DMS114 treated with DMSO at 0.1 percent for 48 hours (cell line): ENCODE data around the gene SEMA3B.
"Not testable (repeated sequence)": the region's sequence is repeated elsewhere in the genome, so short reads cannot be mapped to it uniquely, and the experiment has no call there.

Experiments
- DNase-seq: peaks from one replicate; lab custom pipeline; 2025; ENCODE audit not compliant: unreplicated experiment; lab: John Stamatoyannopoulos, UW

Gene SEMA3B

DNA sequence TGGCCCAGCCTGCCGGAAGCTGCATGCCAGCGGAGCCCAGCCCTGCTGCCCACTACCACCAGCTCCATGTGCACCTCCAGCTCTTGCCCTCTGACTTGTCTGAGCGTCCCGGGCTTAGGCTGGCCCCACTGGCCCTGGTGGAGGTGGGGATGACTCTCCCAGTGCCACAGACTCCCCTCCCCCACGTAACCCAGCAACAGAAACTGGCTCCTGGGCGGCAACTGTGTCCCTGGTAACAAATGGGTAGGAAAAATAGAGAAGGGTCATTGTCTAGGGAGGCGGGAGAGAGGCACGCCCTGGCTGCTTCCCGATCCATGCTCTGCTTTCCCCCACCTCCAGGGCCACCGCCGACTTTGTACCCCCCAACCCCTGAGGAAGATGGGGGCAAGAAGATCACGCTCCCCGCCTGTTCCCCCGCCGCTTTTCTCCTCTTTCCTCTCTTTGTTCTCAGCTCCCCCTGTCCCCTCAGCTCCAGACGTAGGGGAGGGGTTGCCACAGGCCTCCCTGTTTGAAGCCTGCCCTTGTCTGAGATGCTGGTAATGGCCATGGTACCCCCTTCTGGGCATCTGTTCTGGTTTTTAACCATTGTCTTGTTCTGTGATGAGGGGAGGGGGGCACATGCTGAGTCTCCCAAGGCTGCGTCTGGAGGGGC lies 10.8 kb upstream of the SEMA3B start:
- no peak for DNase-seq

DNA sequence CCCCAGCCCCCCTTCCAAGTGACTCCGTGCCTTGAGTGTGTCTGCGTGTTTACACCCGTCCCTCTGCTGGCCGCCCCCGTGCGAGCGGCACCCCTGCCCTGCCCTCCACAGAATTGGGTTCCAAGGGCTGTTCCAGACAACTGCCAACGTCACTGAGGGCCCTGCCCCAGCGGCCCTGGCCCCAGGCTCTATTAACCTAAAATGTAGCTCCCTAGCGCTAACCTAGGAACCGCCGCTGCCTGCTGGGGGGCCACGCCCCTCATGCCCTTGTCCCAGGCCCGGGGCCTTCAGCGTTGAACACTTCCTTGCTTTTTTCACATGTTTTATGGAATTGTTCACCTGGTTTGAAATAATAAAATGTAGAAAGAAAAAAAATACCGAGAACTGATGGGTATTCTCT lies 10.0 kb upstream of the SEMA3B start:
- no peak for DNase-seq

DNA sequence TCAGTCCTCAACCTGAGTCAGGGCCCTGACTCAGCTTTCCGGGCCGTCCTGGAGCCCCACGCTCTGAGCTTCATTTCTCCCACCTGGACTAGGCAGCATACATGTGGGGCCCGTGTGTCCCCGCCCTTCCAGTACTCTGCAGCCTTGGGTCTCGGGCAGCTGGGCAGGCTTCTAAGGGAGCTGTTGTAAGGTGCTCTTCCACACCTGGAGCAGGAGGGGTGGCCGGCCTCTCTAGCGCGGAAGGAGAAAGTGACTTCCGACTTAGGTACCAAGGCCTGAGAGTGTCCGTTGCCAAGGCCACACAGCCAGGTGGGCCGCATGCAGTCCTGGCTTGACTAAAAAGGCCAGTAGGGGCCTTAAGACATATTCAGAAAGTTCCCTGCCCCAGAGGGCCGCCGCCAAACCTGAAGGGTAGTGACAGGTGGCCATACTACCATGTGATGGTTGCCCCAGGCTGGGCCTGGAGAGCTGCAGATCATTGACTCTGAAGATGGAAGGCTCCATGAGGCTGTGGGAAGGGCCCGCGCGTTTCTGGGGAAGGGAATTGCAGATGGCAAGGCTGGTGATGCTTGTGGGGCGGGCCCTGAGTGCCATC lies 9.4 kb upstream of the SEMA3B start:
- no peak for DNase-seq

DNA sequence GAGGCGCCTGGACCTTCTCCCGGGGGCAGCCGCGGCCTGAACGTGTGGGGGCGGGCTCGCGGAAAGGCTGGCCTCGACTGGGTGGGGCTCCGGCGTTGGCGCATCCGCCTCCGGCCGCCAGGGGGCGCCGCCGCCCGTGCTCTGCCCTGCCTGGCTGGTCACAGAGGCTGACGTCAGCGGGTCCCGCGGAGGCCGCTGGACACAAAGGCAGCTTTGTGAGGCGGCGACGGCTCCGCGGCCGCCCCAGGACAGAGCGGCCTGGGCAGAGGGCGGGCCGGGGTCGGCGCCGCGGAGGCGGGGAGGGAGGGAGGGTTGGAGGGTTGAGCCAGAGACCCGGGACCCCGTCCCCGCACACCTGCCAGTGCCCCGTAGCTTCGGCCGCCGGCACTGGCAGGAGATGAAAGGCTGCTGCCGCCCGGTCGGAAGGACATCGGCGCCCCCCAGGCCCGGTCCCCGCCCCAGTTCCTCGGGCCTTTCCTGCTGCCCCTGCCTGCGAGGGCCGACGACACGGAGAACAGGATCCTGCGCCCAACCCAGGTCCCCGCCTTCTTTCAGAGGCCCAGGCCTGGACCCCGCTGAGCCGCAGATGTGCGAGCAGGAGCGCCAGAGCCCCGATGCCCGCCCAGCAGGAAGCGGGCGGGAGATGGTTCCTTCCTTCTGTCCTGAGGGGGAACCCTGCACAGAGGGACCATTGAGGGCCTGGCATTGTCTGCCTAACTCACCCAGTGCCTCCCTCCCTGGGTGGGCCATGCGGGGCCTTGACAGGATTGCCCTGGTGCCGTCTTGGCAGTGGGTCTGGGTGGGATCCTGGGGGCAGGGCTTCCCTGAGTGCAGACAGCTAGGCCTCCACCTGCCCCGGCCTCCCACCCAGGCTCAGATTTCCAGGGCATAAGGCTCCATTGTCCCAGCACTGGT lies 8.7 kb upstream of the SEMA3B start:
- peak; percentile 68 for DNase-seq

DNA sequence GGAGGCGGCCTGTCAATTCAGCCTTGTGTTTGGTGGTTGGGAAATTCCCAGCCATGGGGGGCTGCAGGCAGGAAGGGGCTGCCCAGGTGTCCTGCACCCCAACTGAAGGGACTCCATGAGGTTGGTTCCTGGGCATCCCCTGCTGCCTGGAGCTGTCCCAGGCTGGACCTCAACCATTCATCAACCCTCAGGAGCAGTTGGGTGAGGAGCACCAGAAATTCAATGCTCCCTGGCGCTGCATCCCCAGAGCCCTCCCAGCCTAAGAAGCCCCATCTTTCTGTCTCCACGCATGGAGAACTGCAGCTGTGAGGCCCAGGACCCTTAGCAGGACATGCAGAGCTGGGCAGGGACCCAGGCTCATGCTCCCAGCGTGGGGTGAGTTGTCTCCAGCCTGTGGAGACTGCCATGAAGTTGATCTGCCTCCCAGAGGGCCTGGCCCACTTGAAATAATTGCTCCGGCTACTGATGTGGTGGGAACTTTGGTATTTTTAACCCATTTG lies 8.0 kb upstream of the SEMA3B start:
- DNase-seq: no peak

DNA sequence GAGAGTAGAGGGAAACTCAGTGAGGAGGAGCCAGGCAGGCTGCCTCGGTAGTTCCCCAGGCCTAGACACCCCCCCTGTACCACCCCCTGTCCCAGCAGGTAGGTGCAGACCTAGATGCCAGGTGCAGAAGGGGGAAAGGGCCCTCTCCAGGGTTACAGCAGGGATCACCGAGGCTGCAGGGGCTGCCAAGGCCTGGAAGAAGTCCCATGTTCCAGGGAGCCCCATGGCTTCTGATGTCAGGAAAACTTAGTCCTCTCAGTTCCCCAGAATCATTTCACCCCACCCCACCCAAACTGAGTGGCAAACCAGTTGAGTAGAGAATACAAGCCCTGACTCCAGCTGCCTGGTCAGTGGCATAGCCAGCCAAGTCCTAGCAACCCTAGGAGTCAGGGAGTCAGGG lies 7.4 kb upstream of the SEMA3B start:
- DNase-seq: no peak

DNA sequence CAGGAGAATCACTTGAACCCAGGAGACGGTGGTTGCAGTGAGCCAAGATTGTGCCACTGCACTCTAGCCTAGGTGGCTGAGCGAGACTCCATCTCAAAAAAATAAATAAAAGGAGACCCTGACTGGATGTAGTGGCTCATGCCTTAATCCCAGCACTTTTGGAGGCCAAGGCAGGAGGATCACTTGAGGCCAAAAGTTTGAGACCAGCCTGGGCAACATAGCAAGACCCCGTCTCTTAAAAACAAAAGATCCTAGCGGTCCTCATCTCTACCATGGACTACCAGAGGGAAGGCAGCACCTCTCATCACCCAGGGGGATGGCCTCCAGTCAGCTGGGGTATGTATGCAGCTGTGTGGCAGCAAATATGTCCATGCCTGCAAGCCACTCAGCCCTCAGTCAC lies 6.7 kb upstream of the SEMA3B start:
- not testable (repeated sequence) for DNase-seq

DNA sequence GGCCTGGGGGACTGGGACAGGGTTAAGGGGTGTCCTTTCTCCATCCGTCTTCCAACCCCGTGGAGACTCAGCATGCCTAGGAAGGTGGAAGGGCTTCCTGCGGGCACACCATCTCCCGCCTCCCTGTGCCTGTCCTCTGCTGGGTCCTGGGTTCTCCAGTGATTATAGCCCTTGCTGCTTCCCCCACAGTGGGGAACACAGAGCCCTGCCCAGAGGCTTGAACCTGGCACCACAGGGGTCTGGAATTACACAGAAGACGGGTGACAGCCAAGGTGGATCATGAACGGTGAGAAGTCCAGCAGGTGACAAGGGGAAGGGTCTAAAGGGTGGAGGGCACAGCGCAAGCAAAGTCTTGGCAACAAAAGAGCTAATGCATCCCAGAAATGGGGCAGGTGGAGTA lies 6.2 kb upstream of the SEMA3B start:
- no peak for DNase-seq

DNA sequence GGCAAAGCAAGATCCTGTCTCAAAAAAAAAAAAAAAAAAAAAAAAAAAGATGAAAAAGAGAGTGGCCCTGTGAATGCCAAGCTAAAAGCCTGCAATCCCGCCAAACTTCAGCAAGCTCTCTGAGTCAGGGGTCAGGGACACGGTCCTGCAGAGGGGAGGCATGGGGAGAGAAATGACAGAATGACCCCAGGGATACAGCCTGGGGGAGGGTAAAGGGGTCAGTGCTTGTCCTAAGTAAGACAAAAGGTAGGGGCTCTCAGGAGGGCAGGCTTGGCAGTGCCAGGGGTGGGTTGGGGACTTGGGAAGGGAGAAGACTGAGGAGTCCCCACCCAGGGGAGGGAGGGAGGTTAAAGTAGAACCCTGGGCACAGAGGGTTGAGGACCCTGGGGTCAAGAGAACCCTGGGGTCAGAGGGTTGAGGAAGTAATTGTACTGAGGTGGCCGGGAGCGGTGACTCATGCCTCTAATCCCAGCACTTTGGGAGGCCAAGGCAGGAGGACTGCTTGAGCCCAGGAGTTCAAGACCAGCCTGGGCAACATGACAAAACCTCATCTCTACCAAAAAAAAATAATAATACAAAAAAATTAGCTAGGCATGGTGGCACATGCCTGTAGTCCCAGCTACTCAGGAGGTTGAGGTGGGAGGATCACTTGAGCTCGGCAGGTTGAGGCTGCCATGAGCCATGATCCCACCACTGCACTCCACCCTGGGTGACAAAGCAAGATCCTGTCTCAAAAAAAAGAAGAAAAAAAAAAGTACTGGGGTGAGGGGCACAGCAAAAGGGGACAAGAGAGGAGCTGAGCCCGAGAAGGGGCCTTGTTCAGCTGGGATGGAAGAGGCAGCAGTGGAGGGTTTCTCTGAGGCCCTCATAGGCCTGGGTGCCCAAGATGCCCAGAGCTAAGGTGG lies 5.2 kb upstream of the SEMA3B start:
- no peak for DNase-seq

DNA sequence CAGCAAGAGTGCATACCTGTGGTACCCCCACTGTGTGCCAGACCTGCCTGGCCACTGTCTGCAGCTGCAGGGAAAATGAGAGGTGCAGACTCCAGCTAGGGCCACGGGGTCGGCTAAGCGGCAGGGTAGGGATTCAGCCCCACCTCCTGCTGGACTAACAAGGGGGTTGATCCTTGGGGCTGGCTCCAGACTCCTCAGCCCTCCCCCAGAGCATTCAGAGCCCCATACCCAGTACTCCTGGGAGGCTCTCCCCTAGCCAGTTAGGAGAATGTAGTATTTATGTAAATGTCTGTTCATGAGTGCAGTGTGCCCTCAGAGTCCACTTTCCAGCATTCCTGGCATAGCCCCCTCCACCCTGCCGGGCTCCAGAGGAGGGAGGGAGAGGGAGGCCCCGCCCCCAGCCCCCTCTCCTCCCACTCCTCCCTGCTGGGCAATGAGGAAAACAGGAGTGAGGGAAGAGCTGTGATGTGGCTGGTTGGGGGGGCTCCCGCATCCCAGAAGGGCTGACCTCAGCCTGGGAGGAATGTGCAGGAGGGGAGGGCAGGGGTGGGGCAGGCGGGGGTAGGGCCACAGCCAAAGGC lies 4.5 kb upstream of the SEMA3B start:
- DNase-seq: no peak

DNA sequence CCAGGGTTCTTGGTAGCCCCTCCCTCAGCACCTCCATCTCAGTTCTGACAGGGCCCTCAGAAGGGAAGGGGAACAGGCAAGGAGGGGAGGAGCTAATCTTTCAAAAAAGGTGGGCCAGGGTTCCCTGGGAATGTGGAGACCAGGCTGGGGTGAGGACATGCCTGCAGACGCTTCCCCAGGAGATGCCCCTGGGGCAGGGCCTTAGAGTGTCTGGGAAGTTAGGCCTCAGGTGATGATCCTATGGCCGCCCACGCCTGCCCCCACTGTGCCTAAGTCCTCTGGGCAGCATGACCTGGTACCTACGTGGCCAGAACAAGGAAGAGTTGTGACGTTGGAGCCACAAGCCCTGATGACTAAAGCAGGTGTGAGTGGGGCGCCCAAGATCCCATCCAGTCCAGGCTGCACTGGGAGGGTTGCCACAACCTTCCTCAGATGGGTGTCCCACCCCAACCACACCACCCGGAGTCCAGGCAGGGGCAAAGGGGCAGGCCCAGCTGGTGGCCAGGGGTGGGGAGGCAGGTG lies 3.9 kb upstream of the SEMA3B start:
- no peak for DNase-seq

DNA sequence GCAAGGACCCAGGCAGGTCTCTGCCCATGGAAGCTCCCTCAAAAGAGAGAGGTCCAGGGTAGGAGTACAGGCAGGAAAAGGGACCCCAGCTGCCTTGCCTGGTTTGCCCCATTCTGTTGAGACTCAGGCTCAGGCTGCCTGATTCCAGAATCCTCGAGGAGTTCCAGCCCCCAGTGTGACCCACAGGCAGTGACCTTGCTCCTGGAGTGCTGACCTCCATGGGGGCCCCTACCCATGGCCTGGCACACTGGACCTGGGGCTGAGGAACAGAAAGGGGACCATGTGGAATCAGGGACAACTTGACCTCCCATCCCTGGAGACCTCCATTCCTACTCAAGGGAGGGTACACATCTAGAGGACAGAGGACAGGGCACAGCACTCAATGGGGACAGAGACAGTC lies 3.4 kb upstream of the SEMA3B start:
- DNase-seq: no peak

DNA sequence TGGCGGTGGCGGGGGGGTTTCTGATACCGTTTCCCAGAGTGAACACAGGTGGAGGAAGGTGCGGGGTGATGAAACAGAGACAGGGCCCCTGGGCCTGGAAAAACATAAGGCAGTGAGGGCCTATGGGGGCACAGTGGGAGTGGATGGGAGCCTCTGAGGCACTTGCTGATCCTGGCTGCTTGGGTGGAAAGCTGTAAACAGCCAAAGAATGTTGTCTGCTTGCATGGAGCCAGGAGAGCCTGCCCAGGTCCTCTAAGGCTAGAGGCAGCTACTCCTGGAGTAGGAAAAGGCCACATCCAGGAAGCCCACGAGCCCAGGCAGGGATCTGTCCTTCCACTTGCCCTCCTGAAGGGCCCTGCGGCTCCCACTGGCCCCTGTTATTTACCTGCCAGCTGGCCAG lies 2.9 kb upstream of the SEMA3B start:
- DNase-seq: no peak

DNA sequence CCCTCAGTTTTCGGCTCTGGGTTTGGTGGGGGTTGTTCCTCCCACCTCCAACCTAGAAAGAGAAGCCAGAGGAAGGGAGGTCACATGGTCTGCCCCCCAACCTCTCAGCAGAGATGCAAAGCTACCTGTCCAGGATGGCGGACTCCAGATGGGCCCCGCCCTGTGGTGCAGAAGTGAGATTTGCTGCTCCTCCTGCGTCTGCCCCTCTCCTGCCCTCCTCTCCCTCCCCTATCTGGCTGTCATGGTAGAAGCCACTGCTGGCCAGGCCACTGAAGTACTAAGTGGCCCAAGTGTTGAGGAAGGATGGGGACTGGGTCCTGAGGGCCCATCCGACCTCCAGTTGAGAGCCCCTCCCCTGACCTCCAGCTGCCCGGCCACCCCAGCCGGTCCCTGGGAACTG lies 2.1 kb upstream of the SEMA3B start:
- no peak for DNase-seq

DNA sequence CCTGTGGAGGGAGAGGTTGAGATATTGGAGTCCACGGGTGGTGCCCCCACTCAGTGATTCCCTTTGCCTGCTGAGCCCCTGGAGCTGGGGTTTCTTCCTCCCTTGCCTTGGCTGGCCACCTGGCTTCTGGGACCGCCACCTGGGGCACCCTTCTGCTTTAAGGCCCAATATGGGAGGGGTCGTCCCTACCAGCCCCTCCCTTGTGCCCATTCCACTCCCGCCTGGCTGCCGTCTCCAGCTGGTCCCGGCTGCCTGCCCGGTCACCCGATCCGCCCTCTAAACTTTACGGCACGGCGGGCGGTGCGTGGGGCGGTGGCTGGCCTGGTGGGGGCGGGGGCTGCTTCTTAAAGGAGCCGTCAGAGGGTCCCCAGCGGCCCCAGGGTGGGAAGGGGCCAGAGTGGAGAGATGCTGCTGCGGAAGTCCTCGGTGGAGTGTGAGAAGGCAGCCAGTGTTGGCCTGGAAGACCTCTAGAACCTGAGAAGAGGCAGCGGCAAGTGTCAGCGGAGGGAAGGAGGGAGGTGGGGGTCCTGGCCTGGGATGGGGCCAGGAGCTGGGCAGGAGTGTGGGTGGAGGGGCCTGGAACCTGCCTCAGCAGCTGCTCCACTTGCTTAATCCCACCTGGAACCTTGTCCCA lies 1.6 kb upstream of the SEMA3B start:
- no peak for DNase-seq

DNA sequence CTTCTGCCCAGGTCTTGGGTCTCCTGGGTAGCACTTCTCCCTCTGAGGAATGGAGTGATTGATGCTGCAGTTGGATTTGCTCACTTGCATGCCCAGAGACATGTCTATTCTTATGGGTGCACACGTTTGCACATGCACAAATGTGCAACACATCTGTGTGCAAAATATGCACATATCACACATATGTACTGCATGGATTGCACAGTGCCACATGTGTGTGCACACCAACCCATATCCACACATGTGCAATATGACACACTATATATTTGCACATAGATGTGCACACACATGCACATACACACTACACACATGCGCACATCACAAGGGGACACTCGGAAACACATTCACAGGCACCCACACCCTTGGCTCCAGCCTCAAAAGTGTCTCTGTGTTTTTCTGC lies 671 bp upstream of the SEMA3B start:
- no peak for DNase-seq

DNA sequence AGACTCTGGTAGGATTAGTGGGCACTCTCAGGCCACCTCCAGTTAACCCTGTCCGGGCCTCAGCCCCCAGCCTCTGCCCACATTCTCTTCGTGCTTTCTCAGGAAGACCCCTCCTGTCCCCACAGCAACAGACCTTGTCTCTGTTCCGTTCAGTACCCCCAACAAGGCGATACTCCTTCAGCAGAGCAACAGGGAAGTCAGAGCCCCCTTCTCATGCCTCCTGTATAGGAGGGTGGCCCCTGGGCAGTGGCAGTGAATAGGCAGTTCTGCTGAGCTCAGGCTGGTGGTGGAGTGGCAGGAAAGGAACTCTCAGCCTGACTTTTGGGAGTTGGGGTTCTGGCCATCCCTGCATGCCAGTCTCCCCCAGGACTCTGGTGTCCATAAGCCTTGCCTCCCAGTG lies 513 bp downstream of the SEMA3B start:
- no peak for DNase-seq

DNA sequence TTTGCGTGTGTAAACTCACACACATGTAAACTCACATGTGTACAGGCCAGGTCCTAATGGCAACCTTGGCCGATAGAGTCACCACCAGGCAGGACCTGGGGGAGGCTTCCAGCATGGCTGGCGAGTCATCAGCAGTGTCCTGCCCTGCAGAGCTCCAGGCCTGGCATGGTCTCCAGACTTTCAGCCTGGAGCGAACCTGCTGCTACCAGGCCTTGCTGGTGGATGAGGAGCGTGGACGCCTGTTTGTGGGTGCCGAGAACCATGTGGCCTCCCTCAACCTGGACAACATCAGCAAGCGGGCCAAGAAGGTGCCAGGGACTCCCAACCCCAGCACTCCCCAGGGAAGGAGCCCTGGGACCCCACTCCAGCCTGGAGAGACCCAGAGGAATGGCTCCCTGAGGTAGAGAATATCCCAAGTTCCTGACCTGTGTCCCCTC lies 1.0 kb downstream of the SEMA3B start:
- no peak for DNase-seq

DNA sequence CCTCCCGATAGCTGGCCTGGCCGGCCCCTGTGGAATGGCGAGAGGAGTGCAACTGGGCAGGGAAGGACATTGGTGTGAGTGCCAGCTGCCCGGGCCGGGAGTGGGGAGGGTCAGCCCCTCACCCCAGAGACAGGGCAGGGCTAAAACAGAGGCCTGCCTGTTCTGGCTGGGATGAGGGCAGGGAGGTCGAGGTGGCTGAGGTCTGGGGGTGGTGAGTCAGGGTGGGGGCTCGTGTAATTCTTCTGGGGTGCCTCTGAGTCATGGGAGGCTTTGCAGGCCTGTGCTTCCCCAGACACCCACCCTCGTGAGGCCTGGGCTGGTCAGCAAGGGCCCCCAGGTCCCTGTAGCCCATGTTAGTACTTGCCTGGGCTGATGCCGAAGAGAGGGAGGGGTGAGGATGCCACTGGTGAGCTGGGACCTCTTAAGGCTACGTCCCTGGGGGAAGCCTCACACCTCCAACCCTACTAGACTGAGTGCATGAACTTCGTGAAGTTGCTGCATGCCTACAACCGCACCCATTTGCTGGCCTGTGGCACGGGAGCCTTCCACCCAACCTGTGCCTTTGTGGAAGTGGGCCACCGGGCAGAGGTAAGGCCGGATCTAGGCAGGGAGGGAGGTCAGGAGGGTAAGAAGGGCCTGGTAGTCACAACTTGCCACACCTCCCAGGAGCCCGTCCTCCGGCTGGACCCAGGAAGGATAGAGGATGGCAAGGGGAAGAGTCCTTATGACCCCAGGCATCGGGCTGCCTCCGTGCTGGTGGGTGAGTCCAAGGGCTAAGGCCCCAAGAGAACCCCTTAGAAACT lies 1.7 kb downstream of the SEMA3B start:
- no peak for DNase-seq
